NCI-H2081 treated with DMSO at 0.1 percent for 48 hours (cell line): Measurements from ENCODE around the gene NUCB1.
"Not testable (repeated sequence)": the region's sequence is repeated elsewhere in the genome, so short reads cannot be mapped to it uniquely, and the experiment has no call there.

Experiments
- DNase-seq: peaks from one replicate; lab custom pipeline; 2025; lab: John Stamatoyannopoulos, UW

The NUCB1 gene

DNA sequence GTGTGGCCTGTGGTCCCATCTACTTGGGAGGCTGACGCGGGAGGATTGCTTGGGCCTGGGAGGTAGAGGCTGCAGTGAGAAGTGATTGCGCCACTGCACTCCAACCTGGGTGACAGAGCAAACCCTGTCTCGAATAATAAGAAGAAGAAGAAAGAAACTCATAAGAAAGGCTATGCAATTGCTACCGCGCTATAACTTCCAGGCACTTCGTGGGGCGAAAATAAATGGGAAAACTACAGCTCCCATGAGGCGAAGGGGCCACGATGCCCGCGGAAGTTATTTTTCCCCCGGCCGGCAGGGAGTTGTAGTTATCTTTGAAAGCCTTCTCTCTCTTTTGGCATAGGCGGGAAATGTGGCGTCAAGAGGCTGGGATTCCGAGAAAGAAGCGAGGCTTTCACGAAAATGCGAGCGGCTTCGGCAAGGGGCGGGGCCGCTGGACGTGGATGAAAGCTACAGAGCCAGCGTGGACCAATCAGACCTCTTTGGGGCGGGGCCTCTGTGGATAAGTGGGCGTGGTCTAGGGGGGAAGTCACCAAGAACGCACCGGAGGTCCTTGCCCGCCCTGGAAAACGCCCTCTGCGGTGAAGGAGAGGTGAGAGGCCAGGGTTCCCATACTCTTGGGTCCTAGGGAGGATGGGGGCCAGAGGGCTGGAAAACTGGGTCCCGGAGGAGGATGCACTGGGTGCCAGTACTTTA is at the start of gene NUCB1:
Gene NUCB1, plus strand, starts transcription at position 532 of the 696 bp plus-strand sequence. CDS start 485 bp downstream, outside the sequence.
- DNase-seq, result peak; percentile 71

DNA sequence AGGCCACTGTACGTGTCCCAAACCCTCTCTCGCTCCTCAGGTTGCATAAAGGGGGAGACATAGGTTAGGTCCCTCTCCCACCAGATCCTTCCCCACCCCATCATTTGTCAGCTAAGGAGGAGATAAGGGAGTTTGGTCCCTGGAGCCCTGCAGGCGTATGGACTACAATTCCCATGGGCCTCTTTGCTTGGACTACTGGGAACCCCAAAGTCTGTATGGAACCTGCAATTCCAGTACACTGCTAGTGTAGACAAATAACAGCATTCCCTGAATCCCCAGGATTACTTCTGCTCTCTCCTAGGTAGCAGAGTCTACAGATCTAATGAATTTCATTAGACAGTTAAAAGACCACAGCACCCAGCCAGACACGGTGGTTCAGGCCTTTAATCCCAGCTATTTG is 47.8 kb upstream of the NUCB1 start:
- no peak for DNase-seq

DNA sequence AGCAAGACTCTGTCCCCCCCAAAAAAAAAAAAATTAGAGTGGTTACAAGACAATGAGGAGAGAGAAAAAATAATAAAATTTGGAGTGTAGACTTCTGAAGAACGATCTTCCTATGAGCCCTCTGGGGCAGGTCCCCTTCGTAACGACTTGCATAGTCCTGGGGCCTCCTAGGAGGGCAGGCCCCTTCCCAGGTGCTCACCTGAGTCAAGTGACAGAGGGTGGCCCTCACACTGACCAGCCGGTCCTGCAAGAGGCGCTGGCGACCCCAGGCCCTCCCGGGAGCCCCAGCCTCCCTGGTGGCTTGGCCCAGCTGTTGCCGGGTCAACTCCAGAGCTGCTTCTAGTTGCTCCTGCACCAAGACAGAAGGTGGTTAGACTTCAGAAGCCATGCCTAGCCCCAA is 46.6 kb upstream of the NUCB1 start:
- DNase-seq, result no peak

DNA sequence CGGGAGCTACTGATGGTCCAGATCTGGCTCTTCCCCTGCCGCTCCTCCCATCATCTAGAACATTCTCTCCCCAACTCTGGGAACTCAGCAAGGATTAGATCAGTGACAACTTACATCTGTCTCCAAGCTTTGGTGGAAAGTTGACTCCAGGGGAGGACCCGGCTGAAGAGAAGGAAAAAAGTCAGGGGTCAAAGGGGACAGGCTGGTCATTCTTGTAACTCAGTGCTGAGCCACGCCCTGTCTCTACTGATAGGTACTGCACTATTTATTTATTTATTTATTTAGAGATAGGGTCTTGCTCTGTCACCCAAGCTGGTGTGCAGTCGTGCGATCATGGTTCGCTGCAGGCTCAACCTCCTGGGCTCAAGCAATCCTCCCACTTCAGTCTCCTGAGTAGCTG is 46.0 kb upstream of the NUCB1 start:
- DNase-seq, result no peak

DNA sequence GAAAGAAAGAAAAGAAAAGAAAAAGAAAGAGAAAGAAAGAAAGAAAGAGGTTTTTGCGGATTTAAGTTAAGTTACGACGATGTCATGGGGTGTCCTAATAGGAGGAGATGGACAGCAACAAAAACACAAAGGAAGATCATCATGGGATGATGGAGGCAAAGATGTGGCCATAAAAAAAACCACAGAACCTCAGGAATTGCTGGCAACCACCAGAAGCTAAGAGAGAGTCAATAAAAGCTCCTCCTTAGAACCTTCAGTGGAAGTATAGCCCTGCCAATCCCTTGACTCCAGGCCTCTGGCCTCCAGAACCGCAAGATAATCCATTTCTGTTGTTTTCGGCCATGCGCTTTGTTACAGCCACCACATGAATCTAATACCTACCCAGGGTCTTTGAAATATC is 43.2 kb upstream of the NUCB1 start:
- DNase-seq, result no peak

DNA sequence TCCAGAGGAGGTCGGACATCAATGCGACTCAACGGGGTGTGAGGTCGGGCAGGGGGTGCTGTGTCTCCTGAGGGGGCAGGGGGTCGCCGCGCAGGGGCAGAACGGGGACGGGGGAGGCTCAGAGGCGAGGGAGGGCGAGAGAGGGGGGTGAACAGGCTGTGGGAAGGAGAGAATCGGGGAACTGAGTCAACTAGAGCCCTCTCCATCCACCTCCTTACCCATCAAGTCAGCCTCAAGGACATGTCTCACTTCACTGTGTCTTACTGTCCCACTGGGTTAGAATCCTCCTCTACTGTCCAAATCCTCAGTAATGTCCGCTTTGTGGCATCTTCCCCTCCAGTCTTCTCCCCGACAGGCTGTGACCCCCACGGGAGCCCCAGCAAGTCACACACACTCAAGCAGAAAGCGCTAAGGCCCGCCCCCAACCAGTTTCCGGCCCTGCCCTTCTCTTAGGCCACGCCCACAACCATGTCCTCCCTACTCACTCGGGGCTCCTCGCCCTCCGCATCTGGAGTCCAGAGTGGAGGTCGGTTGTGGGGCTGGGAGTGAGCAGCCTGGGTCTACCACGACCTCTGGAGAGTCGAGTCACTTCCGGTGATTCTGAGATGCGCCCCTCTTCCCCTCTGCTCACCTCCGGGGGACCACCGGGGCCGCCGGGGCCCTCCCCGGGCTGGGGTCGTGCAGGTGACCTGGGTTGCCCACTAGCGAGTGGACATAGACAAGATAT is 41.0 kb upstream of the NUCB1 start:
- no peak for DNase-seq

DNA sequence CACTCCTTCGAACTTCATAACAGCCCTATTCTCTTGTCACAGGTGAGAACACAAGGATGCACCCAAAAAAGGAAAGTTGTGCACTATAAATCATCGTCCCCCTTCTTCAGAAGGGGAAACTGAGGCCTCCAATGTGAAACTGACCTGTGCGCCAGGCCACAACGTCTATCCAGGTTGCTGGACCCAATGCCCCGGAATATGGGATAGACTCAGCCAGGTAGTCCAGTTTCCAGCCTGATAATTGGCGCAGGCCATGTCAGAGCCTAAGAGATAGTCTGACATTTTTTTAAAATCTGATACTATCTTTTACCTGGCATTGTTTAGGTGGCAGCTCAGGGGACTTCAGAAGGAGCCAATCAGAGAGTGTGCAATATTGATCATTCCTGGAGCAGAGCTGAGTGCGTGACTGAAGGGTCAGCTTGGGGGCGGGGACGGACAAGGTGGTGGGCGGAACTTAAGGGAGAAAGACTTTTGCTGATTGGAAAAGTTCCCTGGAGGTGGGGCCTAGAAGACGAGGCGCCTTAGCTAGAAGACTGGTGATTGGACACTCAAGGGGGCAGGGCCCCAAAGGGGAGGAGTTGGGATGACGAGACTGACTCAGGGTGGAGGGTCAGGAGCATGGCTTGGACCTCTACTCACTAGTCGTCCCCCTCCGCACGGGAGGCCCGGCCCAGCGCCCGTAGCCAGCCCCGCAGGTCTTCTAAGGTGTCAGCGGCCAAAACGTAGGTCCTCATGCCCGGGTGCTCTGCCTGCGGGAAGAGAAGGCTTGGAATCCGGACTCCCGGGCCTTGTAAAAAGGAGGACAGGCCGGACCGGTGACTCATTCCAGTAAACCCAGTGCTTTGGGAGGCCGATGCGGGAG is 40.2 kb upstream of the NUCB1 start:
- no peak for DNase-seq

DNA sequence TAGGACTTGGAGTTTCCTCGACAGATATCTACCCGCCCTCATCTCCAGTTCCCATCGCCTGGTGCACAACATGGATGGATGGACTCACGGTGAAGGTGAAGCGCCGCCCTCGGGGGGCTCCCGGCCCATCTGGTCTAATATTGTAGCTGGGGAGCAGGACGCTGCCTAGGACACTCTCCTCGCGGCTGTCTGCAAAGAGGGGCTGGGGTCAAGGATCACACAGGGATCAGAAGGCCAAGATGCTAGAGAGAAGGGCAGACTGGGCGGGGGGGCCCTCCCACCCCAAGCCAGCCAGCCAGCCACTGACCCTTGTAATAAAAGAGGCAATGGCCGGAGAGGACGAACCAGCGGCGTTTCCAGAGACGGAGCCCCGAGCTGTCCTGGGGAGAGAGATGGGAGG is 38.8 kb upstream of the NUCB1 start:
- DNase-seq, result no peak

DNA sequence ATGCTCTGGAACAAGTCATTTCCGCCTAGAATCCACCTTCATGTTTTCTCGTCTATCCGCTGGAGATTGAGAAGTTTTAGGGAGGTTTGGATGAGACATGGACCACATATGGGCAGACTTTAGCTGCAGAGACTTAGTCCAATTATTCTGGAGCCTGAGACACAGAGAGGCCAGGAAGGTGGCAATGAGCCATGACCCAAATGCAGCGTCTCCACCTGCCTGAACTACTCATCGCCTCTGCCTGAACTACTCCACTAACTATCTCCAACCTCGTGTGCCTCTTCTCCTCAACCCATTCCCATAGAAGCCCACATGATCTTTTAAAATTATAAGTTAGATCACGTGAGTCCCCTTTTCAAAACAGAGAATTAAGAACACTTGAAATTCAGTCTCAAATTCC is 37.3 kb upstream of the NUCB1 start:
- DNase-seq, result no peak

DNA sequence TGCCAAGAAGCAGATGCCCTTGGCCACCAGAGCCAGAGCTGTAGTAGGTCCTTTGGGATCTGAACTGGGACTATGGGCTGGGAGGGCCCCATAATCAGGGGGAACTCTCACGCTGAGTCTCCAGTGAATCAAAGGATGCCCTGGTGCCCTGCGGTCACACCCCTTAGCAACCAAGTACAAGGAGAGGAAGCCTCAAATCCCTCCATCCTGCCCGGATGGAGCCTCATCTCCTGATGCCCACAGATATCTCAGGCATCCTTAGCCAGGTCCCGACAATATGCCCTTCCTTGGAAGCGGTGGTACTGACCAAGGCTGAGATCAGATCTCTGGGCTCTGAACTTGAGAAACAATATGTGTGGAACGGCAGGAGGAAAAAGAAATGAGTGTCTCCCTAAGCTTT is 33.4 kb upstream of the NUCB1 start:
- no peak for DNase-seq

DNA sequence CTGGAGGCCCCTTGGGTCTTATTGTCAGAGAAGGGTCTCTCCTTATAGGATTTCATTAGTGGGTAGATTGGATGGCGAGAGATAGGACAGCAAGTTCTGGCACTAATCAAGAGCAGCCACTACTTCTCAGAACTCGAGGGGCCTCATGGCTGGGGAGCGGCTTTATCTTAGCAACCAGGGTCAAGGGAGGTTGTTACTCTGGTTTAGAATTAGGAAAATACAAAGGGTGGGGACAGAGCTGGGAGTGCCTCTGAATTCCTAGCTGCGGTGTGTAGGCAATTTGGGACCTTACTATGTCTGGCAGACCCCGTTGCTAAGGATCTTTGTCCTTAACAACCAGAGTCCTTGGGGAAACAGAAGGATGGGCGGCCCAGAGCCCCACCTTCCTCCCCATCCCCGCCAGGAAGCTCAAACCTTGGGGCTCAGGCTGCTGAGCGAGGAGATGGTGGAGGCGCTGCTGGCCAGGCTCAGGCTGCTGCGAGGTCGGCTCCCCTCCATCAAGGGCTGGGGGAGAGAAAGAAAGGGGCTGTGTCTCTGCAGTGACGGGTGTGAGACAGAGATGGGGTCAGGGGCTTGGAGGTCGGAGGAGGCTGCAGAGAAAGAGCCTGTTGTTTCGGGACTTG is 32.9 kb upstream of the NUCB1 start:
- DNase-seq, result no peak

DNA sequence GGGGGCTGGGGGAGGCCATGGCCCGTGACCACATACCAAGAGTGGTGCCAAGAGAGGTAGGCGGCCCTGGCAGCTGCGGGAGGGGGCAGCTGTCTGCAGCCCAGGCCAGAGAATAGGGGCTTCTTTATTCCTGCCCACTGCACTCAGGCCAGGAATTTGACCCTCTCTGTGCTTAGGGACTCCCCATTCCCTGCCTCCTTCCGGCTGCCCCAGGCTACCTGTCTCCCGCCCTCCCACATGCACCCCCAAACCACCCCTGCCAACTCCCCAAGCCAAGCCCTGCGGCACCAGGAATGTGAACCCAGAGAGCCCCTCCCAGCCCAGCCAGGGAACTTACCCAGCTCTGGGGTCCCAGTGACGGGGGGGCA is 32.4 kb upstream of the NUCB1 start:
- DNase-seq, result no peak

DNA sequence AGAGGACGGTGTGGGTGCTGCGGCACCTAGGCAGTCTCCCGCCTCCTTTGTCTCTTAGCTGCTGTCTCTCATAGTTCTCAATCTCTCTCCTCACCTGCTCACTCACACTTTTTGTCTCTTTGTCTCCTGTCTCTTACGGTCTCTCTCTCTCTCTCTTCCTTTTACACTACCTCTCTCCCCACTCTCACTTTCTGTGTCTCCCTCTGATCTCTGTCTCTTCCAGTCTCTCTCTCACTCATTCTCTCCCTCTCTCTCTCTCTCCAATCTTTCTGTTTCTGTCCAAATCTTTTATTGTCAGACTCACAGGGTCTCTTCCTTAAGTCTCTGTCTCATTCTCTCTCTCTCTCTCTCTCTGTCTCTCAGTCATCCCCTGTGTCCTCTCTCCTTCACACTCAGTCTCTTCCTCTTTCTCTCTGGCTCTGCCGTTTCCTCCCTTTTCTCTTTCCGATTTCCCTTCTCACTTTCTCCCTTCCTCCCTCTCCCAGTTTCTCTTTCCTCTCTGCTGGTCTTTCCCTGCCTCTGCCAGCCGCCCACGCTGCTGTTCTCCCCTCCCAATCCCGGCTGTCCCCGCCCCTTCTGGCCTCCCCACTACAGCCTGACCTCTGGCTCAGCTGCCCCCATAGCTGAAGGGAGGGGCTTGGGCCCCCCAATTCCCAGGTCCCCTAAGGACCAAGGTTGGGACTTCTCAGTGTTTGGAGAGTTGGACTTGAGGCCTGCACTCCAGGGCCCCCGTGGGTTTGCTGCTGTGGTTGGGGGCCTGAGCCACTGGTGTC is 31.8 kb upstream of the NUCB1 start, which contains the start of gene PLEKHA4:
Gene PLEKHA4, minus strand, starts transcription at position 504 of the 773 bp plus-strand sequence. CDS start 997 bp downstream, outside the sequence.
- no peak for DNase-seq

DNA sequence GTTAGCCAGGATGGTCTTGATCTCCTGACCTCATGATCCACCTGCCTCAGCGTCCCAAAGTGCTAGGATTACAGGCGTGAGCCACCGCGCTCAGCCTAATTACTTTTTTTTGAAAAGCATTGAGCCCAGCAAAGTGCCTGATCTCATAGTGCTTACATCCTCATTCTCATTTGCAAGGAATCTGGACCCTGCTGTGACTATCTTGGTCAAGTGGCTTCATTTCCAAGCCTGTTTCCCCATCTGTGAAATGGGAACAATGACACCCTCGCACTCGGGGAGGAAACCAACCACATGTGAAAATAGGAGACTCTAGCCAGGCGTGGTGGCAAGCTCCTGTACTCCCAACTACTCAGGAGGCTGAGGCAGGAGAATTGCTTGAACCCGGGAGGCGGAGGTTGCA is 30.1 kb upstream of the NUCB1 start:
- no peak for DNase-seq

DNA sequence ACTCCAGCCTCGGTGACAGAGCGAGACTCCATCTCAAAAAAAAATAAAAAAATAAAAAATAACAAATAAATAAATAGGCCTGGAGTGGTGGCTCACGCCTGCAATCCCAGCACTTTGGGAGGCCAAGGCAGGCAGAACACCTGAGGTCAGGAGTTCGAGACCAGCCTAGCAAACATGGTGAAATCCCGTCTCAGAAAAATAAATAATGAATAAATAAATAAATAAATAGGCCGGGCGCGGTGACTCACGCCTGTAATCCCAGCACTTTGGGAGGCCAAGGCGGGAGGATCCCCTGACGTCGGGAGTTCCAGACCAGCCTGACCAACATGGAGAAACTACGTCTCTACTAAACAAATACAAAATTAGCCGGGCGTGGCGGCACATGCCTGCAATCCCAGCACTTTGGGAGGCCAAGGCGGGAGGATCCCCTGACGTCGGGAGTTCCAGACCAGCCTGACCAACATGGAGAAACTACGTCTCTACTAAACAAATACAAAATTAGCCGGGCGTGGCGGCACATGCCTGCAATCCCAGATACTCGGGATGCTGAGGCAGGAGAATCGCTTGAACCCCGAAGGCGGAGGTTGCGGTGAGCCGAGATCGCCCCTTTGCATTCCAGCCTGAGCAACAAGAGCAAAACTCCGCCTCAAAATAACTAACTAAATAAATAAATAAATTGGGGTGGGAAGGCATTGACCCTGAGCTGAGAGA is 28.5 kb upstream of the NUCB1 start:
- not testable (repeated sequence) for DNase-seq

DNA sequence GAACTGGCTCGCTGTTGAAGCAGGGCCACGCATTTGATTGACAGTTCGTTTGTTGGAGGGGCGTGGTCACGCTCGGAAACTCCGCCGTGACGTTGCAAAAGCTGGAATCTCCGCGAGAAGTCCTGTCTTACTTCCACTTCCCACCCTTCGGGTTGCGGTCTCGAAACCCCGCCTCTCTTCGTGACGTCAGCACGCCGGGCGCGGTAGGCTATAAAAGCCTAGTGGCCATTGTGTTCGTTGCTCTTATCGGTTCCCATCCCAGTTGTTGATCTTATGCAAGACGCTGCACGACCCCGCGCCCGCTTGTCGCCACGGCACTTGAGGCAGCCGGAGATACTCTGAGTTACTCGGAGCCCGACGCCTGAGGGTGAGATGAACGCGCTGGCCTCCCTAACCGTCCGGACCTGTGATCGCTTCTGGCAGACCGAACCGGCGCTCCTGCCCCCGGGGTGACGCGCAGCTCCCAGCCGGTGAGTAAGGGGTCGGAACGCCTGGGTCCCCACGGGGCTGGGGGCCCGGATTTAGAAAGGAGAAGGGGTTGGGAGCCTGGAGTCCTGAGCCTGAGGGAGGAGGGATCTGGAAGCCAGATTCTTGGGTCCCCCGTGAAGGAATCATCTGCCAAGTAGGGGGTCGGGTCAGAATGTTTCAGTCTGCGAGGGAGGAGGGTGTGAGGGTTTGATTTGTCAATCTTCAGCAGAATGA is 27.8 kb upstream of the NUCB1 start, which contains the start of gene PPP1R15A:
Gene PPP1R15A, plus strand, starts transcription at position 240 of the 702 bp plus-strand sequence. CDS start 813 bp downstream, outside the sequence.
- peak; percentile 96 for DNase-seq

DNA sequence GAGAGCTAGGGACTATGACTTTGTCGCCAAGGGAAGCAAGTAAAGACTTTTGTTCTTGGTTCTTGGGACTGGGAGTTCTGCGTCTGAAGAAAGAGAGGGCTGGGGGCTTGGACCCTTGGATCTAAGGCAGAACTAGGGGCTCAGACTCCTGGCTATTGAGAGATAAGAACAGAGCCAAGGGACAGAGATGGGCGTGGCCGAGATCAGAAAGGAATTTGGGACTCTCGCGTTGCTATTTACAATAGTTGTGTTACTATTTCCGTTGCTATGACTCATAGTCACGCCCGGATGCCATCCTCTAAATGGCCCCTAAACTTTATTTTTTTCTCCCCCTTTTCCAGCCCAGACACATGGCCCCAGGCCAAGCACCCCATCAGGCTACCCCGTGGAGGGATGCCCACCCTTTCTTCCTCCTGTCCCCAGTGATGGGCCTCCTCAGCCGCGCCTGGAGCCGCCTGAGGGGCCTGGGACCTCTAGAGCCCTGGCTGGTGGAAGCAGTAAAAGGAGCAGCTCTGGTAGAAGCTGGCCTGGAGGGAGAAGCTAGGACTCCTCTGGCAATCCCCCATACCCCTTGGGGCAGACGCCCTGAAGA is 27.1 kb upstream of the NUCB1 start:
- peak; percentile 0 for DNase-seq

DNA sequence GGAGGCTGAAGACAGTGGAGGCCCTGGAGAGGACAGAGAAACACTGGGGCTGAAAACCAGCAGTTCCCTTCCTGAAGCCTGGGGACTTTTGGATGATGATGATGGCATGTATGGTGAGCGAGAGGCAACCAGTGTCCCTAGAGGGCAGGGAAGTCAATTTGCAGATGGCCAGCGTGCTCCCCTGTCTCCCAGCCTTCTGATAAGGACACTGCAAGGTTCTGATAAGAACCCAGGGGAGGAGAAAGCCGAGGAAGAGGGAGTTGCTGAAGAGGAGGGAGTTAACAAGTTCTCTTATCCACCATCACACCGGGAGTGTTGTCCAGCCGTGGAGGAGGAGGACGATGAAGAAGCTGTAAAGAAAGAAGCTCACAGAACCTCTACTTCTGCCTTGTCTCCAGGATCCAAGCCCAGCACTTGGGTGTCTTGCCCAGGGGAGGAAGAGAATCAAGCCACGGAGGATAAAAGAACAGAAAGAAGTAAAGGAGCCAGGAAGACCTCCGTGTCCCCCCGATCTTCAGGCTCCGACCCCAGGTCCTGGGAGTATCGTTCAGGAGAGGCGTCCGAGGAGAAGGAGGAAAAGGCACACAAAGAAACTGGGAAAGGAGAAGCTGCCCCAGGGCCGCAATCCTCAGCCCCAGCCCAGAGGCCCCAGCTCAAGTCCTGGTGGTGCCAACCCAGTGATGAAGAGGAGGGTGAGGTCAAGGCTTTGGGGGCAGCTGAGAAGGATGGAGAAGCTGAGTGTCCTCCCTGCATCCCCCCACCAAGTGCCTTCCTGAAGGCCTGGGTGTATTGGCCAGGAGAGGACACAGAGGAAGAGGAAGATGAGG is 26.4 kb upstream of the NUCB1 start:
- DNase-seq, result no peak
